NCI-H2081 (cell line): ENCODE results near the gene MID1.
"Not testable (repeated sequence)": the region's sequence is repeated elsewhere in the genome, so short reads cannot be mapped to it uniquely, and the experiment has no call there.

Experiments
- DNase-seq, 2 experiments: peaks; one replicate each; lab custom pipeline; 2025; lab: John Stamatoyannopoulos, UW

The MID1 gene

GRCh38 chrX:10617186-10617998 is 3.0 kb downstream of the MID1 start:
- DNase-seq = no peak

GRCh38 chrX:10615931-10616774 is 4.2 kb downstream of the MID1 start:
- DNase-seq = peak; percentile 71 to 72

DNA sequence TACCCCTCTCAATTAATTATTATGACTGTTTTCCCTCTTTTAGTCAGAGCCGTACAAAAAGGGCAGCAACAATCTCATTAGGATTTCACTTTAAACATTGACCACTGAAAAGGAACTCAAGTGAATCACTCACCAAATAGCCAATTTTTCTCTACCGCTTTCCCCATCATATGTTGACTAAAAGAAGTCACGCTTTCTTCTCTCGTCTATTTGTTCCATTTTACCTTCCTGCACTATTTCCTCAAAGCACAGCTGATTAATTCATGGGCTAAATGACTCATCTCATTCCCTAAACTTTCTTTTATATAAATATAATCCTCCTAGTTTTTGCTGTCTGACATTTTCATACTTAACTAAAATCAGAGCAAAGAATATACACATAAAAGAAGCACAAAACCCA is 8.2 kb downstream of the MID1 start:
- no peak for DNase-seq

- DNase-seq = no peak
These were observed 8.8 kb downstream of the MID1 start for GRCh38 chrX:10611441-10612090.

- no peak for DNase-seq
These were observed 12.3 kb downstream of the MID1 start for GRCh38 chrX:10608099-10608498.

GRCh38 chrX:10607233-10607632 is 13.2 kb downstream of the MID1 start:
- no peak for DNase-seq

DNA sequence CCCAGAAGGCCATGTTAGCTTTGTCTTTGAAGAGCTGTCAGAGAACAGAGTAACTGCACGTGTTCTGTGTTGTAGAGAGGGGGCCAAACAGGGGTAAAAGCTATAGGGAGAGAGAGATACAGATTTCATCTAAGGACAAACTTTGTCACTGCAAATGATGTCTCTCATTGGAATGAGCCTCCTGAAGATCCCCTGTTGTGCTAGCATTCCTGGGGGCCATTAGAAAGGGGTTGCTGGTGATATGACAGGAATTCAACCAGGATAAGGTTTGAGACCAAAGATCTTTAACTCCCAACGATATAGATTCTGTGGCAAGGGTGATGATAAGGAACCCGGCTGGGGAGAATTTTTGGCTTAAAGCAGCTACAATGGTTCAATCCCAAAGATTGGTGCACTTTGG is 16.8 kb downstream of the MID1 start:
- DNase-seq = no peak

DNA sequence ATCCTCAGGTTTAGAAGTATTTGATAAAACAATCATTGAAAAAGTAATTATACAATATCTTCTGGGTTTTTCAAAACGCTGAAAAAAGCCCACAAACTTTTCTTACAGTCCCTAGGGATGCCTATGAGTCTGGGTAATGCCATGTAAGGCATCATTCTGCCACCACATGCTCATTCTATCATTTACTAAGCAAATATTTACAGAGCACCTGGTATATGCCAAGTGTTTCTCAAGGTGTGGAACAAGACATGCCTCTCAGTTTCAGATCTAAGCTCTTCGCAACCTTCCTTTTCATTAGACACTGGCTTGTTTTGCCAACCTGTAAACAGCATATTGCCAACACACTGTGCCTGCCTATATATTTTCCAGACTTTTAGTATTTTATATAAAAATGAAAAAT is 17.7 kb downstream of the MID1 start:
- no peak for DNase-seq

- no peak for DNase-seq
These were observed 19.9 kb downstream of the MID1 start for GRCh38 chrX:10600479-10600878.

DNA sequence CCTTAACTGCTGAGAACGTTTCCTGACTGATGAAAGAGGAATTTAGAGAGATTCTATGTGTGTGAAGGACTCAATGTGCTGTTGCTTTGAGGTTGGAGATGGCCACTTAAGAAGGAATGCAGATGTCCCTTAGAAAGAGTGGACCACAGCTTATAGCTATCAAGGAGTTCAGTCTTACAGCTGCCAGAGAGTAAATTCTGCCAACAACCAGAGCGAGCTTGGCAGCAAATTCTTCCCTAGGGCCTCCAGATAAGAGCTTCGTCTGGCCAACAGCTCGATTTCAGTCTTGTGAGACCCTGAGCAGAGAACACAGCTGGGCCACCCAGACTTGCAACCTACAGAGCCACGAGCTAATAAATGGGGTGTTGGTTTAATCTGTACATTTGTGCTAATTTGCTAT is 21.8 kb downstream of the MID1 start:
- DNase-seq = no peak

DNA sequence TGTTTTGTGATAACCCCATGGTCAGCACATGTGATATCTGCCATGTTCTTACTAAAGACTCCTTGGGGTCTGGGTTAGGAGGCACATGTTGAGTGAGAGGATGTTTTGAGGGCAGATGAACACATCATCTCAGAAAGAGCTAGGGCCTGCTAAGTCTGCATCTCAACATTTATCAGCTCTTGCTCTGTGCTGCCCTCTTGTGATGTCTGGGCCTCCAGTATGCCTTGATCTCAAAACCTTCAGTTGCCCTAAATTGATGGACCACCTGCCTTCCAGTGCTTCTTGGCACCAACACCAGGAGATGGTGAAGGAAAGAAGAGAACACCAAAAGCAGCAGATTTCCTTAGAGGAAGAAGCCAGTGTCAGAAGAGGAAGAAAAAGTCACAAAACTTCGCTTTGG is 22.5 kb downstream of the MID1 start:
- peak; percentile 24 to 39 for DNase-seq

DNA sequence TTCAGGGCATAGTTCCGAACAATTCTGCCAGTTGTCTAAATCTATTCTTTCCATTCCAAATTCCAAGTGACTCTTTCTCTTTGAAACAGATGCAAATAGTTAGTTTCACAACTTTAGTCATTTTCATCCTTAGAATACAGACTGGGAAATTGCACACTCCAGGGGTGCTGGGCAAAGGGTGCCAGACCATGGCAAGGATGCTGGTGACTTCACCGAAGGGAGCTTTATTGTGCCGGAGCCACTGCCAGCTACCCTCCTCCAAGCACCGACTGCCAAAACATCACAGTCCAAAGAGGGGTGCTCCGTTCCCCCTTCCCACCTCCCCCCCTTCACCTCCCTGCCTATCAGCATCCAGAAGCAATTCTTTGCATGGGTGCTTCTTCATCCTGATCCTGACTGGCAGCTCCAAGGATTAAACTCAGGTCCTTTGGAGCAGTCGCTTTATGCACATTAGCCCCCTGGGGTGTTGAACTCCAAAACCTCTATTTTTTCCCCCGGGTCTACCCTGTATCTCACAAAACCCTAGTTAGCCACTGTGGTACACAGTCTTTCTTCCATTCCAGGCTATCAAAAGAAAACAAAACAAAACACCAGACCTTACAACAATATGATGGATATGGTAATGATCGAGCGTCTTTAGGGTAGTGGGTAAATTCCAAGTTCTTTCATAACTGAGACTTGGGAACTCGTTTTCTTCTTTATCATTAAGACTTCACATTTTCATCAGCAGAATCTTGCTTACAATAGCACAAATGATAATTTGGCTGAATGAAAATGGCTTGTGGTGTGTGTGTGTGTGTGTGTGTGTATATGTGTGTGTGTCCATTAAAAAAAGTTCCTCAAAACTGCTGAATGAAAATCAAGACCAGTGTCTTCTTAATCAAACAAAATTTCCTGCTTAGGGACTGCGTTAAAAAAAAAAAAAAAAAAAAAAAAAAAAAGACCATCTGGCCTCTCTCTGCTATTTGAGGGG is 28.7 kb downstream of the MID1 start:
- DNase-seq = no peak

DNA sequence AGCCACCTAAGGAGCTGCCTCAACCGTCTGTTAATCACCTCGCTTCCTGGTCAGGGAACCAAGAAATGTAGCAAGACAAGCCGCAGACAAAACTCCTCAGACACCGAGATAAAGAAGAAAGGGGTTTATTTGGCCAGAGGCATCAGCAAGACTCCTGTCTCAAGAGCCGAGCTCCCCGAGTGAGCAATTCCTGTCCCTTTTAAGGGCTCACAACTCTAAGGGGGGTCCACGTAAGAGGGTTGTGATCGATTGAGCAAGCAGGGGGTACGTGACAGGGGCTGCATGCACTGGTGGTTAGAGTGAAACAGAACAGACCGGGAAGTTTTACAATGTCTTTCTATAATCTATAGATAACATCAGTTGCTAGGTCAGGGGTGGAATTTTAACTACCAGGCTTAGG is 30.6 kb downstream of the MID1 start:
- not testable (repeated sequence) for DNase-seq

DNA sequence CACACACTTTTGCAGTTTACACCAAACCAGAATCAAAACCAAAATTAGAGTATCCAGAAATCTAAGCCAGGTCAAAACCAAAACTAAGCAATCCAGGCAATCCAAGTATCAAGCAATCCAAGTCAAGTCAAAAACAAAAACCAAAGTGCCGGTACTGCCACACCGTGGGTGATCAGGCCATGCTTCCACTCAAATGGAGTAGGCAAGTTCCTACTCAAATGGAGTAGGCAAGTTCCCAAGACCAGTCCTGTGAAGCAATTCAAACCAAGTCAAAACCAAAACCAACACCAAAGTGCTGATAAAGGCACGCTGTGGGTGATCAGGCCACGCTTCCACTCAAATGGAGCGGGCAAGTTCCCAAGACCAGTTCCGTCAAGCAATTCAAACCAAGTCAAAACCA is 31.3 kb downstream of the MID1 start:
- DNase-seq = no peak

DNA sequence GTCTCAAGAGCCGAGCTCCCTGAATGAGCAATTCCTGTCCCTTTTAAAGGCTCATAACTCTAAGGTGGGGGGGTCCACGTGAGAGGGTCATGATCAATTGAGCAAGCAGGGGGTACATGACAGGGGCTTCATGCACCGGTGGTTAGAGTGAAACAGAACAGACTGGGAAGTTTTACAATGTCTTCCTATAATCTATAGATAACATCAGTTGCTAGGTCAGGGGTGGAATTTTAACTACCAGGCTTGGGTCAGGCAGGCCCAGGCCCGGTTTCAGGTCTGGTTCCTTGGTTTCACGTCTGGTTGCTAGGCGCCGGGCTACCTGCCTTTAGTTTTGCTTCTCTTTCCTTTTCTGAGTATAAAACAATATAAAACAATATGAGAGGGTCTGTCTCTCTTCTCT is 35.5 kb downstream of the MID1 start:
- not testable (repeated sequence) for DNase-seq

DNA sequence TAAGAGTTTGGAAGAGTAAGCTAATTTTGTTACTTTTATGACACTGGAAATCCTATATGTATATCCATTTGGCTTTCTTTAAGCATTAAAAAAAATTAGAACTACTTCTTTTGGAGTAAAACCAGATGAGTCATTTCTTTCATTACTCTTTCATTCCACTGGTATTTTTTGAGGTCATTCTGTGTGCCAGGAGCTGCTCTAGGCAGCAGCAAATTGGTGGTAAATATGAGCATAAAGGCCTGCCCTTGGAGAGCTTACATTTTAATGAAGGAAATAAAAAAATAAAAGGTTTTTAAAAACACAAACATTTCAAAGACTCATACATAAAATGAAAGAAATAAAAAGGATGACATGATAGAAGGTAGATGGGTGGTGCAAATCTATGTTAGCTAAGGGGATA is 37.4 kb downstream of the MID1 start:
- no peak for DNase-seq

DNA sequence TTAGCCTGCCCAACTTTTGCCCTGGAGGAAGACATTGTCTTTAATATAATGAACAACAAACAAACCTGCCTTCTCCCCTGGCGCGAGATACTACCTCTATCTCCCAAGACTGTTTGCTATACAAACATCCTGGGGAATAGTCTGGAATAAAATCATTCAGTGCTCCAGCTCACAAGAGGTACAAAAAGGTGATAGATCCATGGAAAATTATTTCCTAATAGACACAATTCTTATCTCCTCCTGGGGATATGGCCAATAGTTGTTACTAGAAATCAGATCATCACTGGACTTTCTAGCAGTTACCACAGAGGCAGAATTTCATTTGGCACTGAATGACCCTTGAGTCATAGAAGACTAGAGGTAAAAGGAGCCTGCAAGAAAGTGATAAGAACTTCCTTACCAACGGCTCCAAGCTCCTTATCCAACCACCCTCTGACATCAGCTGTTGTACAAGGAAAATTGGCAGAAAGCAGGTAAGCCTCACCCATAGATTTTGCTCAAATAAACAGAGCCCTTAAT is 38.1 kb downstream of the MID1 start:
- DNase-seq = no peak

- DNase-seq = no peak
These were observed 41.0 kb downstream of the MID1 start for GRCh38 chrX:10579112-10580011.

DNA sequence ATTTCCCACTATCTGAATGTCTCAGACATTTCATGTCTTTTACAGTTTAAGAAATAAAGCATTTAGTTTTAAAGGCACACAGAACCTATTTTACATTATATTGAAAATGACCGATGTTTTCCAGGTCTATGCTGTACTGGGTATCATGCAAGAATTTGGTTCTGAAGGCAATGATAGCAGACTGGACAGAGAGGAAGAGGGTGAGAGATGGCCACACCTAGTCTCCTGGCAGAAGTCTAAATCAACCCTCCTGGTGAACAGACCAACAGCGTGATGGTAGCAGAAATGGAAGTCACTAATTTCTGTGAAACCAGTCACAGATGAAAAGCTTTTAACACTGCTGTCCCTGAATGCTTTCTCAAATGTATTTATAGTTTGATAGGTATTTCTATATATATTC is 41.9 kb downstream of the MID1 start:
- no peak for DNase-seq

DNA sequence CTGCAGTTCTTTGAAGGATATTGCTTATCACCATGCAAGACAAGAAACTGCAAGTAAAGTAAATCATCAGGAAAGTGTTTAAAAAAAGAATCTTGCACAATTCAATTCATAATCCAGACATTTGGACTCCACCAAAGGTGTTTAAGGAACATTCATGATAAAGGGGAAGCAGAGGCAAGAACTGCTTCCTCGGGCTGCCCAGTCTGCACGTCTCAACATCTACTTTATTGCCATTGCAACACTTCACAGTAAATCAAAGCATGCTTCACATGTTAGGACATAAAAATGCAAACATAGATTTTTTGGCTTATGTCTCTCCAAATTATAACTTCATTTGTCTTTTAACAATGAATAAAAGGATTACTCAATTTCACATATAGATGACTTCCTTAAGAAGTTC is 42.5 kb downstream of the MID1 start:
- no peak for DNase-seq
